Neural progenitor cell (in vitro differentiated cells): Measurements from ENCODE around the gene PCK2. TPM values are rescaled to one million over a fixed set of nuclear protein-coding genes. Genes with fewer than 3 reads are reported as not detected.
"Not testable (repeated sequence)": the region's sequence is repeated elsewhere in the genome, so short reads cannot be mapped to it uniquely, and the experiment has no call there.

ENCODE experiments used
- DNase-seq: peaks from one replicate; pipeline ENCODE4 v3.0.0-alpha.2; 2016; ENCODE audit warnings: low spot score
- H2AFZ ChIP-seq: fragments of 200-600 bp; sonication (generic); replicated peaks from 2 replicates; pipeline ENCODE4 v1.6.1; 2016; ENCODE audit warnings: antibody characterized with exemption
- H3F3A ChIP-seq: fragments of 200-600 bp; sonication (generic); 2 replicates; pipeline ENCODE4 v1.6.1; 2016; ENCODE audit warnings: antibody characterized with exemption, low read depth
- H3K27ac ChIP-seq: fragments of 200-600 bp; sonication (generic); 2 replicates; pipeline ENCODE4 v1.5.1; 2016; ENCODE audit warnings: mild to moderate bottlenecking
- H3K27me3 ChIP-seq: fragments of 200-600 bp; sonication (generic); 2 replicates; pipeline ENCODE4 v1.6.1; 2016; ENCODE audit warnings: mild to moderate bottlenecking, moderate library complexity
- H3K36me3 ChIP-seq: fragments of 200-600 bp; sonication (generic); 2 replicates; pipeline ENCODE4 v1.5.1; 2016
- H3K4me1 ChIP-seq: fragments of 200-600 bp; sonication (generic); 2 replicates; pipeline ENCODE4 v1.6.1; 2016; ENCODE audit warnings: mixed run types
- H3K4me2 ChIP-seq: fragments of 200-600 bp; sonication (generic); 2 replicates; pipeline ENCODE4 v1.6.1; 2016
- H3K4me3 ChIP-seq: fragments of 200-600 bp; sonication (generic); 2 replicates; pipeline ENCODE4 v1.5.1; 2016
- H3K79me2 ChIP-seq: fragments of 200-600 bp; sonication (generic); 2 replicates; pipeline ENCODE4 v1.6.1; 2016; ENCODE audit warnings: low read depth
- H3K9ac ChIP-seq: fragments of 200-600 bp; sonication (generic); 2 replicates; pipeline ENCODE4 v1.6.1; 2016
- H3K9me3 ChIP-seq: fragments of 200-600 bp; sonication (generic); 2 replicates; pipeline ENCODE4 v1.5.1; 2016; ENCODE audit warnings: low read depth
- H4K20me1 ChIP-seq: fragments of 200-600 bp; sonication (generic); 2 replicates; pipeline ENCODE4 v1.6.1; 2016; ENCODE audit warnings: low read depth
- H3K27ac Mint-ChIP-seq: 3 replicates; pipeline ENCODE4 v1.8.0; 2021; ENCODE audit warnings: mixed read lengths
- H3K27me3 Mint-ChIP-seq: 2 replicates; pipeline ENCODE4 v1.8.0; 2022; ENCODE audit warnings: low read depth, mild to moderate bottlenecking, inconsistent platforms, moderate library complexity, mixed read lengths; ENCODE audit not compliant: insufficient read depth
- H3K36me3 Mint-ChIP-seq: 3 replicates; pipeline ENCODE4 v1.8.0; 2021; ENCODE audit warnings: mixed read lengths
- H3K4me1 Mint-ChIP-seq: 3 replicates; pipeline ENCODE4 v1.8.0; 2021; ENCODE audit warnings: mixed read lengths
- H3K4me3 Mint-ChIP-seq: 3 replicates; pipeline ENCODE4 v1.8.0; 2021; ENCODE audit warnings: mild to moderate bottlenecking, moderate library complexity, mixed read lengths
- H3K9me3 Mint-ChIP-seq: 3 replicates; pipeline ENCODE4 v1.8.0; 2020; ENCODE audit warnings: mixed read lengths
- CTCF ChIP-seq: fragments of 200-600 bp; sonication (generic); IDR thresholded peaks from 2 replicates; pipeline ENCODE4 v1.5.1; 2017; ENCODE audit warnings: antibody characterized with exemption, mild to moderate bottlenecking
- EZH2 ChIP-seq: fragments of 200-600 bp; sonication (generic); IDR thresholded peaks from 2 replicates; pipeline ENCODE4 v1.6.1; 2017; ENCODE audit warnings: antibody characterized with exemption, mild to moderate bottlenecking, moderate library complexity
- EZH2phosphoT487 ChIP-seq: fragments of 200-600 bp; sonication (generic); IDR thresholded peaks from 2 replicates; pipeline ENCODE4 v1.6.1; 2017; ENCODE audit warnings: antibody characterized with exemption
- total RNA-seq: library from RNA; depleted of rRNA; stranded (reverse); fragments of >200 nt; gene quantifications from 2 replicates; pipeline ENCODE4 v1.2.3, GENCODE V29; 2015; ENCODE audit warnings: low replicate concordance

PCK2 gene
- total RNA-seq: 11.1 and 26.6 TPM in 2 replicates

GRCh38 chr14:24093901-24094840, at the start of gene PCK2:
PCK2 (plus strand) TSS chr14:24094311; CDS start chr14:24094406, 95 bp downstream.
- peaks cover 31% of the 10 kb centered on the region for H3K4me1 Mint-ChIP-seq
- H3K27me3 Mint-ChIP-seq: peaks cover 8% of the 10 kb centered on the region

GRCh38 chr14:24049002-24049401, 45.1 kb upstream of the PCK2 start:
- H3K79me2 ChIP-seq, H3K4me3 Mint-ChIP-seq, H3K27ac Mint-ChIP-seq, H4K20me1 ChIP-seq, H3K4me2 ChIP-seq, H2AFZ ChIP-seq, H3K9me3 ChIP-seq, DNase-seq, H3K27me3 Mint-ChIP-seq, H3K36me3 Mint-ChIP-seq, H3K4me1 ChIP-seq, H3K27me3 ChIP-seq, H3F3A ChIP-seq, H3K36me3 ChIP-seq, H3K4me3 ChIP-seq, H3K27ac ChIP-seq, H3K9me3 Mint-ChIP-seq, H3K9ac ChIP-seq: not testable (repeated sequence)
- H3K4me1 Mint-ChIP-seq: peaks cover 13% of the 10 kb centered on the region

More at GRCh38 chr14:24093901-24094840, at the start of gene PCK2:
- Mint-ChIP-seq H3K27ac (peak within 1 kb of the TSS; percentile 74), H3K36me3 (no peaks in the 10 kb centered on the region), H3K9me3 (no peaks in the 10 kb centered on the region), H3K4me3 (peak within 1 kb of the TSS; percentile 95)
- TF ChIP-seq CTCF: peak; percentile 9
- TF ChIP-seq EZH2: no peak
- TF ChIP-seq EZH2phosphoT487: no peak
- H3K9me3 ChIP-seq: no peaks in the 10 kb centered on the region
- peak within 1 kb of the TSS; percentile 5 for H3K9ac ChIP-seq
- no peaks in the 10 kb centered on the region for H4K20me1 ChIP-seq
- H3F3A ChIP-seq: peaks cover 24% of the 10 kb centered on the region
- H3K4me3 ChIP-seq: peak within 1 kb of the TSS; percentile 81
- no peaks in the 10 kb centered on the region for H3K79me2 ChIP-seq
- H3K27ac ChIP-seq: no peak within 1 kb of the TSS
- peaks cover 17% of the 10 kb centered on the region for H3K4me1 ChIP-seq
- peak within 1 kb of the TSS; percentile 75 for H2AFZ ChIP-seq
- H3K27me3 ChIP-seq: no peaks in the 10 kb centered on the region
- H3K4me2 ChIP-seq: peak within 1 kb of the TSS; percentile 94
- peak; percentile 95 for DNase-seq
- no peaks in the 10 kb centered on the region for H3K36me3 ChIP-seq

- not testable (repeated sequence) for DNase-seq, H3K4me1 ChIP-seq
These were observed 43.4 kb upstream of the PCK2 start for GRCh38 chr14:24050753-24051152.

GRCh38 chr14:24051176-24051788, 42.8 kb upstream of the PCK2 start:
- peak overlapping the region; percentile 48 for H3K27ac Mint-ChIP-seq
- peaks cover 8% of the 10 kb centered on the region for H3K27me3 Mint-ChIP-seq
- H3K27me3 ChIP-seq: peaks cover 3% of the 10 kb centered on the region
- no peak for TF ChIP-seq EZH2phosphoT487
- no peak for TF ChIP-seq CTCF
- no peak for TF ChIP-seq EZH2
- H3K4me3 ChIP-seq: peak overlapping the region; percentile 77
- peak overlapping the region; percentile 84 for H3K4me3 Mint-ChIP-seq
- no peak overlapping the region for H3K27ac ChIP-seq
- H3K4me1 Mint-ChIP-seq: peaks cover 13% of the 10 kb centered on the region
- no peaks in the 10 kb centered on the region for H4K20me1 ChIP-seq
- H3K79me2 ChIP-seq: no peaks in the 10 kb centered on the region
- H3K9me3 ChIP-seq: no peaks in the 10 kb centered on the region
- no peaks in the 10 kb centered on the region for H3K9me3 Mint-ChIP-seq
- DNase-seq: no peak
- H3K4me2 ChIP-seq: peak overlapping the region; percentile 99
- H3K36me3 ChIP-seq: no peaks in the 10 kb centered on the region
- H2AFZ ChIP-seq: peak overlapping the region; percentile 99
- peaks cover 6% of the 10 kb centered on the region for H3K4me1 ChIP-seq
- no peak overlapping the region for H3K9ac ChIP-seq
- peaks cover 5% of the 10 kb centered on the region for H3F3A ChIP-seq
- no peaks in the 10 kb centered on the region for H3K36me3 Mint-ChIP-seq

More at GRCh38 chr14:24050753-24051152, 43.4 kb upstream of the PCK2 start:
- not testable (repeated sequence) for H3K4me3 ChIP-seq, H4K20me1 ChIP-seq, H3F3A ChIP-seq, H3K27me3 ChIP-seq, H3K36me3 ChIP-seq, H3K9me3 Mint-ChIP-seq, H3K4me2 ChIP-seq, H3K27me3 Mint-ChIP-seq, H3K27ac ChIP-seq, H3K9me3 ChIP-seq, H3K79me2 ChIP-seq, H2AFZ ChIP-seq, H3K9ac ChIP-seq, H3K36me3 Mint-ChIP-seq, H3K27ac Mint-ChIP-seq
- H3K4me3 Mint-ChIP-seq: peak overlapping the region; percentile 84
- peaks cover 13% of the 10 kb centered on the region for H3K4me1 Mint-ChIP-seq
